Activated CD4-positive, alpha-beta T cell treated with anti-CD3 and anti-CD28 coated beads for 36 hours (primary cell): ENCODE measurements around the gene RFT1. TPM values are rescaled to one million over a fixed set of nuclear protein-coding genes. Genes with fewer than 3 reads are reported as not detected.

ENCODE experiments used
- ATAC-seq: fragments of 200-7000 bp; cut with Tn5 transposase; one replicate; pipeline ENCODE4 v1.10.0; 2021; ENCODE audit warnings: mild to moderate bottlenecking, moderate library complexity
- CTCF ChIA-PET: fragments of 350-600 bp; sonication (Branson Sonifier 250); formaldehyde crosslinking; loops from one replicate; lab custom pipeline; 2021; ENCODE audit warnings: antibody characterized with exemption; lab: Charles Lee
- POLR2A ChIA-PET: fragments of 350-600 bp; sonication (Branson Sonifier 250); formaldehyde crosslinking; loops from one replicate; lab custom pipeline; 2021; ENCODE audit warnings: antibody characterized with exemption, inconsistent platforms; lab: Charles Lee
- DNase-seq: peaks from one replicate; pipeline ENCODE4 v3.0.0-alpha.2; 2020
- H3K27ac Mint-ChIP-seq: one replicate; pipeline ENCODE4 v1.8.0; 2021; ENCODE audit warnings: mixed read lengths
- H3K27me3 Mint-ChIP-seq: one replicate; pipeline ENCODE4 v1.8.0; 2021; ENCODE audit warnings: mixed read lengths
- H3K36me3 Mint-ChIP-seq: one replicate; pipeline ENCODE4 v1.8.0; 2021; ENCODE audit warnings: low read depth, mixed read lengths
- H3K4me1 Mint-ChIP-seq: one replicate; pipeline ENCODE4 v1.8.0; 2021; ENCODE audit warnings: mixed read lengths
- H3K4me3 Mint-ChIP-seq: one replicate; pipeline ENCODE4 v1.8.0; 2021; ENCODE audit warnings: mild to moderate bottlenecking, moderate library complexity, mixed read lengths
- H3K9me3 Mint-ChIP-seq: one replicate; pipeline ENCODE4 v1.8.0; 2021; ENCODE audit warnings: low read depth, mixed read lengths
- intact Hi-C, 2 experiments: fragments of 100-400 bp; cut with DNase I in 1 of 2; cut with micrococcal nuclease in 1 of 2; formaldehyde crosslinking; loops; one replicate each; pipeline versions ENCODE4 v1.14.2 to v1.15.1; 2022 to 2024; cut with DNase I, micrococcal nuclease
- total RNA-seq, 2 experiments: library from RNA; stranded (reverse); gene quantifications; one replicate each; pipeline ENCODE4 v1.2.3, GENCODE V29; 2021

The RFT1 gene
- total RNA-seq, 2 experiments from 2014 or later = 39.8 to 49.0 TPM

DNA sequence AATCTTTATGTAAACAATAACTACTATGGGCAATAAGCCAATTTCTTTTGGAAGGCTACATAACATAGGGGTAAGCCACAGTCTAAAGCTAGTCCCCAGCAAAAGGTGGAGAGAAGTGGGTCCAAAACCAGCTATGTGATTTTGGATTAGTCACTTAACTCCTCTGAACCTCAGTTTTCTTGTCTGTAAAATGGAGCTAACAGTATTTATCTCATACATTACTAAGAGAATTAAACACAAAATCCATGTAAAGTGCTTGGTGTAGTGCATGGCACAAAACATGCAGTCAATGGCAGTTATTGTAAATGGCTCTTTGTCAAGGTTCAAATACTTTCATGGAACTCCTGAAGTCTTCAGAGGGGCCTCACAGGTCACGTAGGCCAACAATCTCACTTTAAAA, 13.3 kb downstream of the RFT1 start:
- H3K27me3 Mint-ChIP-seq = no peaks in the 10 kb centered on the region
- no peak overlapping the region for H3K27ac Mint-ChIP-seq
- ChIA-PET POLR2A (no interaction called here), CTCF (interaction anchor here (1.1 to 5.4 kb wide), 3 partner anchors 12 to 105 kb away, joined by 3 to 69 read pairs (median 38); partner anchors contain the start of gene RFT1)
- no peak overlapping the region for H3K4me3 Mint-ChIP-seq
- ATAC-seq = no peak
- intact Hi-C loops = loop anchor here in 1 of 2 experiments (10.0 kb wide), 1 partner anchor 598 kb away; no protein-coding TSS in a partner anchor
- no peaks in the 10 kb centered on the region for H3K9me3 Mint-ChIP-seq
- peaks cover 28% of the 10 kb centered on the region for H3K36me3 Mint-ChIP-seq
- H3K4me1 Mint-ChIP-seq = no peaks in the 10 kb centered on the region
- no peak for DNase-seq

DNA sequence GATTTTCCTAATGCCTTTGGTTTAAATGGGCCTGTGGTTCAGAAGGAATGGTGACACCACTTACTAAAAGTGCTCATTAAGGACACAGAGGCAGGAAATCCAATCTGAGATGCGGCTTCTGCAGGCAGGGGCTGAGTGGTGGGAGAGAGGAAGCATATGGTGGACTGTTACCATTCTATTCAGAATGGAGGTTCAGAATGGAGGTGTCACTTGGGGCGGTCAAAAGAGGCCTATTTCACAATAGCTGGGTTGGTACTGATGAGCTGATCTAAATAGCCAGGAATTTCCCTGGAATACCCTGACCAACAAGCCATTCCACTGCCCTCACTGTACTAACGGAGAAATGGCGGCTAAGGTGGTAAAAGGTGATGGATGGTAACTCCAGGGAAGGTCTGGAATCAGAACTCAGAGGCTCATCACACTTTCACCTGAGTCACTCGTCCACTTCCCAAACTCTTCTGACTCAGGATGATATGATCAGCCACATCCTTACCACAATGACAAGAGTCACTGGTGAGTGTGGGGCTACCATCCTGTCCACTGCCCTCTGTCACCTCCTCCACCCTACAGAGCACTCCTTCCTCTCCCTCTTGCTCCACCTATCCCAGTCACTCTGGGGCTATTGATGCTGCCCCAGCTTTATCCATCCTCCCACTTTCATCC, 15.7 kb downstream of the RFT1 start:
- peak; percentile 49 for DNase-seq
- peaks cover 9% of the 10 kb centered on the region for H3K4me1 Mint-ChIP-seq
- H3K27ac Mint-ChIP-seq = no peak overlapping the region
- peaks cover 26% of the 10 kb centered on the region for H3K36me3 Mint-ChIP-seq
- H3K9me3 Mint-ChIP-seq = no peaks in the 10 kb centered on the region
- ATAC-seq = peak; percentile 71
- intact Hi-C loops = loop anchor here (1.0 to 10.0 kb wide), 6 partner anchors 16 to 600 kb away; partner anchors contain the start of genes PRKCD (in 2 of the 2), DCP1A (in 1 of the 2) and RFT1 (in 1 of the 2)
- no peak overlapping the region for H3K4me3 Mint-ChIP-seq
- POLR2A ChIA-PET = interaction anchor here (0.6 to 1.0 kb wide), 2 partner anchors 17 to 97 kb away, joined by 3 read pairs; no protein-coding TSS in a partner anchor
- H3K27me3 Mint-ChIP-seq = no peaks in the 10 kb centered on the region
- CTCF ChIA-PET = interaction anchor here (0.6 to 5.4 kb wide), 21 partner anchors 10 to 1573 kb away, joined by 3 to 69 read pairs (median 4); partner anchors contain the start of gene RFT1

DNA sequence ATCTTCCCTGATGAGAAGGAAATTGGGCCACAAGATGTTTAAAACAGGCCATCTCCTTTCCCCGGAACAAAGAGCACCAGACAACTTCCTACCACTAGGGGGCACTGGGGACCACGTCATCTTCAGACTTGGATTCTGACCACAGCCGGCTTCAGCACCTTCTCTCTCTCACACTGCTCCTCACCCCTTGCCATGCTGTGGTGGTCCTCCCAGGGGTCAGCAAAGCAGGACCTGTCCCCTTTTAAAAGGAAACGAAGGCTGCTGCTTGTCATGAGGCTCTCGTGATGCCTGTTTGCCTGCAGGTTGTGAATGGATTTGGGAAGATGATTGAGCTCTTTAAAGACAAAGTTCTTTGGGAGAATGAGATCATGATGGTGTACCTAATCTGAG, 16.2 kb downstream of the RFT1 start:
- ChIA-PET POLR2A (interaction anchor here (0.6 kb wide), 1 partner anchor 97 kb away, joined by 3 read pairs; no protein-coding TSS in a partner anchor), CTCF (interaction anchor here (0.6 to 5.4 kb wide), 19 partner anchors 9 to 335 kb away, joined by 3 to 69 read pairs (median 4); partner anchors contain the start of gene RFT1)
- DNase-seq (peak; percentile 91), ATAC-seq (peak; percentile 49)
- H3K27ac Mint-ChIP-seq = no peak overlapping the region
- H3K9me3 Mint-ChIP-seq = peaks cover 2% of the 10 kb centered on the region
- intact Hi-C loops = loop anchor here (1.0 to 10.0 kb wide), 6 partner anchors 16 to 601 kb away; partner anchors contain the start of genes PRKCD (in 2 of the 2), DCP1A (in 1 of the 2) and RFT1 (in 1 of the 2)
- no peak overlapping the region for H3K4me3 Mint-ChIP-seq
- no peaks in the 10 kb centered on the region for H3K27me3 Mint-ChIP-seq
- peaks cover 31% of the 10 kb centered on the region for H3K36me3 Mint-ChIP-seq
- peaks cover 15% of the 10 kb centered on the region for H3K4me1 Mint-ChIP-seq

DNA sequence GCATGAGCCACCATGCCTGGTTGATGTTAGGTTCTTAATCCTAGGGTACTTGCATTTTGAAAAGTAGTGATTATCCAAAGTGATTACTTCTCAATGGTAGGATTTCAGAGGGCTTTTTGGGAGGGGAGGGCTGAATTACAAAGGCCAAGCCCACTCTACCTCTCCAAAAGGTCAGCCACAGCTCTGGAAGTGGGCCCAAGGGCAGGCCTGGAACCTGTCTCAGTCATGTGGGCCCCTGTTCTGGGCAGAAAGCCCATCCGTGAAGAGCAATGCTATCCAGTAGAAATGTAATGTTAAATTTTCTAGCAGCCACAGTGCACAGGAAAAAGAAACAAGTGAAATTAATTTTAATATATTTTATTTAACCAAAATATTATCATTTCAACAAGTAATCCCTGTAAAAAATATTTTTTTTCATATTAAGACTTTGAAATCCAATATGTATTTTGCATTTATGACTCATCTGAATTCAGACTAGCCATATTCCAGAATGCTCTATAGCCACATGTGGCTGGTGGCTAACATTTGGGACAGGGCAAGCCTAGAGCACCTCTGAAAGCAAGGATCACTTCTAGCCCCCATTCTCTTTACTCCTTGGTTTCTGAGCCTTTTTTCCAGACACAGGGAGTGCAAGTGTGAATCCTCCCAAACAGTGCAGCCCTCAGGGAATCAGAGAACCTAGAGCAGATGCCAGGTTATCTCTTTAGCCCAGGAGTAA, 16.8 kb downstream of the RFT1 start:
- ChIA-PET POLR2A (no interaction called here), CTCF (interaction anchor here (0.6 to 5.4 kb wide), 17 partner anchors 9 to 335 kb away, joined by 3 to 69 read pairs (median 4); partner anchors contain the start of gene RFT1)
- Mint-ChIP-seq H3K4me1 (peaks cover 20% of the 10 kb centered on the region), H3K27me3 (no peaks in the 10 kb centered on the region), H3K4me3 (no peak overlapping the region), H3K9me3 (peaks cover 2% of the 10 kb centered on the region), H3K36me3 (peaks cover 35% of the 10 kb centered on the region), H3K27ac (no peak overlapping the region)
- intact Hi-C loops = loop anchor here (1.0 to 10.0 kb wide), 6 partner anchors 17 to 601 kb away; partner anchors contain the start of genes PRKCD (in 2 of the 2), DCP1A (in 1 of the 2) and RFT1 (in 1 of the 2)
- DNase-seq (no peak), ATAC-seq (no peak)

DNA sequence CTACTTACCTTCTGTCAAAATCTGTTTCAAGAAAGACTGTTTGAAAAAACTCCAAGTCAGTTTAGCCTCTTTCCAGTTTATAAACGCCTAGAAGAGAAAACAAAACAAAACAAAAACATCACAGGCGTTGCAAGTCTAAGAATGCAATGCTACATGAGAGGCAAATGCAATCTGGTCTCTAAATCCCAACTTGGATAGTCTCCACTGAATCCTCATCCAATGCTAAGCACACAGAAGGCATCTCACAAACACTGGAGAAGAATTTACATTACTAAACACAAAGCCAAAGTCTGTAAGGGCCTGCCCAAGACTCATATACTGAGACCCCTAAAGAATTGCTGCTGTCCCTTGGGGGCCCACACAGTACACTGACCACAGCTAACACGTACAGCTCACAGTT, 18.4 kb downstream of the RFT1 start:
- DNase-seq (no peak), ATAC-seq (no peak)
- H3K27ac Mint-ChIP-seq = peak overlapping the region; percentile 15
- H3K4me1 Mint-ChIP-seq = peaks cover 30% of the 10 kb centered on the region
- ChIA-PET POLR2A (interaction anchor here (0.6 kb wide), 1 partner anchor 19 kb away, joined by 3 read pairs; no protein-coding TSS in a partner anchor), CTCF (interaction anchor here (0.9 to 5.0 kb wide), 6 partner anchors 9 to 186 kb away, joined by 3 to 53 read pairs (median 4); no protein-coding TSS in a partner anchor)
- H3K4me3 Mint-ChIP-seq = no peak overlapping the region
- H3K27me3 Mint-ChIP-seq = no peaks in the 10 kb centered on the region
- intact Hi-C loops = loop anchor here (5.0 to 10.0 kb wide), 3 partner anchors 50 to 603 kb away; partner anchors contain the start of genes DCP1A (in 1 of the 2) and PRKCD (in 1 of the 2)
- peaks cover 38% of the 10 kb centered on the region for H3K36me3 Mint-ChIP-seq
- H3K9me3 Mint-ChIP-seq = peaks cover 2% of the 10 kb centered on the region

DNA sequence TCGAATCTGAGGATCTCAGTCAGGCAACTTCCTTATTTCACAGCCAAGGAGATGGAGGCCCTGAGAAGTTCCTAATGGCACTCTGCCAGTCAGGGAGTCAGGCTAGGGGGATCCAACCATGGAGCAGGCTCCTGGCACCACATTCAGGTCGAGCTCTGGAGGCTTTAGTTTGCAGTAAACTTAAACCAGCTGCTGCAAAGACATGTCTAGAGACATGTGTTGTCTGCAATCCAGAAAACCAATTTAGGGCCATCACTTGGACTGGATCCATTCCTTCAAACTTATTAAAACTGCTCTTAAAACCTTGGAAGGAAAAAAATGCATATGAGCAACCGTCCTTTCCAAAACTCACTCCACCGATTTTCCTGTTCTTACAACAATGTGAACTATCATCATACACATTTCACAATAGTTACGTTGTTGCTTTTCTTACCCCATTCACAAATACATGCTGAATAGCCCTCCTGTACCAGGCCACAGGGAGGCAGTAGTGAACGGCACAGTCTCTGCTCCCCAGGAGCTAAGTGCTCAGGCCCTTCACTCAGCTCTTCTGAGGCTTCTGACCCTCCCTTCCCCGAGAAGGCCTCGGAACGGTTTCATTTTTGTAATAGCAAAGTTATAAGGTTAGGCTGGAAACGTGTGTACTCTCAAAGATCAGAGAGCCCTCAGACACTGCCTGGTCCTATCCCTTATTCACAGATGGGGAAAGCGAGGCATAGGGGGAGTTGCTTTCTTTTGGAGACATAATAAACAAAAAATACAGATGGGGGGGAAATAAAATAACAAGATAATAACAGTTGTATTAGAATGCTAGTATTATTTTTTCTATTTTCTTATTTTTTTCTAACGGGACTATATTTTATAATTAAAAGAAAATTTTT, 20.1 kb downstream of the RFT1 start:
- DNase-seq (peak; percentile 85), ATAC-seq (peak; percentile 70)
- intact Hi-C loops = loop anchor here (1.0 to 10.0 kb wide), 6 partner anchors 20 to 605 kb away; partner anchors contain the start of genes DCP1A (in 1 of the 2), PRKCD (in 1 of the 2), RFT1 (in 1 of the 2) and TKT (in 1 of the 2)
- ChIA-PET CTCF (interaction anchor here (0.6 to 5.0 kb wide), 29 partner anchors 9 to 406 kb away, joined by 3 to 53 read pairs (median 4); partner anchors contain the start of genes DCP1A and PRKCD), POLR2A (interaction anchor here (0.8 to 1.0 kb wide), 2 partner anchors 17 to 54 kb away, joined by 3 read pairs; no protein-coding TSS in a partner anchor)
- H3K27ac Mint-ChIP-seq = peak overlapping the region; percentile 90
- H3K9me3 Mint-ChIP-seq = peaks cover 2% of the 10 kb centered on the region
- peaks cover 35% of the 10 kb centered on the region for H3K4me1 Mint-ChIP-seq
- H3K27me3 Mint-ChIP-seq = no peaks in the 10 kb centered on the region
- peak overlapping the region; percentile 6 for H3K4me3 Mint-ChIP-seq
- H3K36me3 Mint-ChIP-seq = peaks cover 46% of the 10 kb centered on the region

DNA sequence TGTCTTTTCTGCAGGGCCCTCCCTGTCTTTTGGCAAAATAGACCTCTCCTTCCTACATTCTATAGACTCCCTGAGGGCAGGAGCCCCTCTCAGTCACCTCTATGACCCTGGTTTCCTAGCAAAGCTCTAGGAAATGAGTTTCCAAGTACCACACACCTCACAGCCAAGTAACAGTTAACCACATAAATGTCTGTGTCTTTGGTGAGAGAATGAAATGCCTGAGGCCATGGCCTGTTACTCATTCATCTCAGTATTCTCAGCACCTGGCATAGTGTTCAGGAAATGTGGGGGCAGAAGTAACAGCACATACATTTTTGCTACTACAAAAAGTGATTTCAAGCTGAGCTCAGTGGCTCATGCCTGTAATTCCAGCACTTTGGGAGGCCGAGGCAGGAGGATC, 21.0 kb downstream of the RFT1 start:
- peak; percentile 84 for ATAC-seq
- peaks cover 44% of the 10 kb centered on the region for H3K4me1 Mint-ChIP-seq

DNA sequence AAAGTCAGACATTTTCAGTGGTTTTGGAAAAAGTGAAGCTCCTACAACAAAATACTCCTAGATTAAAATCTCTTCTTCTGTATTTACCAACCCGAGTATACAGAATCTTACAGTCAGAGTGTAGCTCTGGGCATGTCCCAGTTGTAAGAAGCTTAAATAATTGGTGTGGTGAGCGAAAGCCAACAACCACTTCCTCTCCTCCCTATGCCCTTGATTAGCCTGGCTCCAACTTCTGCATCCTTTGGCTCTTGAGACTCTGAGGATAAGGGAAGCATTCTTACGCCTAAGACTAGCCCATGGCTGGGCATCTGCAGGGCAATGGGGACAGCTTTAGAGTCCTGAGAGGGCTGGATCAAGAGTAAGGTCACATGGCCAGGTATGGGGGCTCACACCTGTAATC, 25.5 kb downstream of the RFT1 start:
- Mint-ChIP-seq H3K4me3 (no peak overlapping the region), H3K27me3 (no peaks in the 10 kb centered on the region), H3K36me3 (peaks cover 73% of the 10 kb centered on the region), H3K4me1 (peaks cover 81% of the 10 kb centered on the region), H3K27ac (peak overlapping the region; percentile 31), H3K9me3 (peaks cover 2% of the 10 kb centered on the region)
- ATAC-seq (no peak), DNase-seq (no peak)
- ChIA-PET POLR2A (no interaction called here), CTCF (interaction anchor here (0.7 to 1.7 kb wide), 6 partner anchors 9 to 92 kb away, joined by 3 to 7 read pairs (median 4); no protein-coding TSS in a partner anchor)
- intact Hi-C loops = loop anchor here in 1 of 2 experiments (5.0 kb wide), 1 partner anchor 153 kb away; the partner anchor contains the start of gene TKT

More for the DNA sequence above, 21.0 kb downstream of the RFT1 start:
- DNase-seq = peak; percentile 72
- POLR2A ChIA-PET = interaction anchor here (0.6 to 1.6 kb wide), 6 partner anchors 11 to 215 kb away, joined by 3 to 6 read pairs (median 3); no protein-coding TSS in a partner anchor
- H3K27me3 Mint-ChIP-seq = no peaks in the 10 kb centered on the region
- H3K36me3 Mint-ChIP-seq = peaks cover 50% of the 10 kb centered on the region
- CTCF ChIA-PET = interaction anchor here (0.6 to 5.0 kb wide), 19 partner anchors 10 to 405 kb away, joined by 3 to 53 read pairs (median 4); partner anchors contain the start of genes DCP1A and PRKCD
- peaks cover 2% of the 10 kb centered on the region for H3K9me3 Mint-ChIP-seq
- intact Hi-C loops = loop anchor here in 1 of 2 experiments (1.0 to 5.0 kb wide), 2 partner anchors 126 to 148 kb away; partner anchors contain the start of gene TKT
- peak overlapping the region; percentile 6 for H3K4me3 Mint-ChIP-seq
- H3K27ac Mint-ChIP-seq = peak overlapping the region; percentile 90

DNA sequence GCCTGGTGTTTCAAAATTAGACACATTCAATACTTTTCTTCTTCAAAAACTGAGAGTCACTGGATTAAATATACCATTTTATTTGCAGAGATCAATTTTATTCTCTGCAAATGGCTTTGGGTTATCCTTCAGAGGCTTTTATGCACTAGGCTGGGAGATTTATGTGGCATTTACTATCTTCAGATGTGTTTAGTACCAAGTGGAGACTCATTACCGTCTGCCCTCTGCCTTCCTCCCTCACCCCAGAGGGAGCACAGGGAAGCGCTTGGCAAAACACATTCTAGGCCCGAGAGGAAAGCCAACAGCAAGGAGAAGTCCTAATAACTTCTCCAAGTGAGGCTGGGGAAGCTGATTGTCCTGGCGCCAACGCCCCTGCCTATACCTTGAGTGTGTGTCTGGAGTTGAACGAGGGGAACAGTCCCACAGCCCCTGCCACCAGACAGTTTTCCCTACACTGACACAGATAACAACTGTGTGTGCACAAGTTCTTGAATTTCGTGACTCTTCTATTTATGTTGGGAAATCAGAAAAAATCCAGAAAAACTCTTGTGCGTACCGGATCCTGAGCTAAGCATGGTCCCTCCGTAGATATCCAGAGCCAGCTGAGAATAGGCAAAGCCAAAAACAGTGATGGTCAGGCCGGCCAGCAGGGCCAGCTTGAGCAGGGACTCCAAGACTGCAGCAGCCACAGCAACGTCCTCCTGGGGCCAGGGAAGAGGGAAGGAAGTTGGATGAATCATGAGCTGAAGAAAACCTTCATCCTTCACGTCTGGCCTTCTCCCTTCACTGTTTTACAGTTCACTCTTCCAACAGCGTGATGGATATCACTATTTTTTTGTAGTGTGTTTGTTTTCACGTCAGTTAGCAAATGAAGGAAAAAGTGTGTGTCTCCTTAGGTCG, 26.6 kb downstream of the RFT1 start:
- Mint-ChIP-seq H3K4me1 (peaks cover 76% of the 10 kb centered on the region), H3K27ac (peak overlapping the region; percentile 89), H3K36me3 (peaks cover 70% of the 10 kb centered on the region), H3K27me3 (no peaks in the 10 kb centered on the region), H3K9me3 (no peaks in the 10 kb centered on the region), H3K4me3 (no peak overlapping the region)
- no peak for DNase-seq
- no peak for ATAC-seq
- POLR2A ChIA-PET = interaction anchor here (0.6 kb wide), 1 partner anchor 423 kb away, joined by 5 read pairs; no protein-coding TSS in a partner anchor
- CTCF ChIA-PET = interaction anchor here (0.5 to 1.7 kb wide), 10 partner anchors 11 to 267 kb away, joined by 3 to 9 read pairs (median 4); no protein-coding TSS in a partner anchor
- intact Hi-C loops = loop anchor here in 1 of 2 experiments (2.0 kb wide), 1 partner anchor 27 kb away; the partner anchor contains the start of gene RFT1
